Suppressor macrophage treated with lipopolysaccharide for 4 hours (primary cell): ENCODE results near the gene ADSS1.

Source experiments
- DNase-seq: peaks from one replicate; pipeline ENCODE4 v3.0.0-alpha.2; 2020

Gene ADSS1

DNA sequence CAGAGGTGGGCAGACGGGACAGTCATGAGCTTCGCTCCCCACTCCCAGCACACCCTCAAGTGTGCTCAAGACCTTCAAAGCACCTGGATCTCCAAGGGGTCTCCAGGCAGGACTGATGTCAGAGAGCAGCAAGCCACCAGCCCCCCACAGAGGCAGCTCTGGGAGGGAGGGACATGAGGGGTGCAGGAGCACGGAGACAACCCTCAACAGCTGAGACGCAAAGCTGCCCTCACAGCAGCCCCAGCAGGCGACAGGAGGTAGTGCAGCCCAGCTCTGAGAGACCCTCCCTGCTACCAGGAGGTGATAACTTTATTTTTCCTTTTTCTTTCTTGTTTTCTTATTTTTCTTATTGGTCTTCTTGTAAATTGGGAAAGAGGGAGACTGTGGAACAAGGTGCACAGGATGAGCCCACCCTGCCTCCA is 46.8 kb downstream of the ADSS1 start:
- DNase-seq: no peak

DNA sequence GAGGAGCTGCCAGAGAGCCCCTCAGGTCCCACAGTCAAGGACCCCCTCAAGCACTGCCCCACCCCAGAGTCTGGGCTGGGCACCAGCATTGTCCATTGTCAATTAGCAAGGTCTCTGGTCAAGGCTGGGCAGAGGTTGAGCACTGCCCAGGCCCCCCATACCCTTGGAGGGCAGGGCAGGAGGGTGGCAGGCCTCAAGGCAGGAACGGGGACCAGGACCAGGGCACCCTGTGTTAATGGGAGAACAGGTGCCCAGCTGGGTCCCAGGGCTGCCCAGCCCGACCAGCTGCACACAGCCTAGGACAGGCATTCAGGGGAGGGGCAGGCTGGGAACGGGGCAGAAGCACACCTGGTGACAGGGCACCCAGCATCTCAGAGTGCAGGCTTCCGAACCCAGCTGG is 47.3 kb downstream of the ADSS1 start:
- DNase-seq: no peak

DNA sequence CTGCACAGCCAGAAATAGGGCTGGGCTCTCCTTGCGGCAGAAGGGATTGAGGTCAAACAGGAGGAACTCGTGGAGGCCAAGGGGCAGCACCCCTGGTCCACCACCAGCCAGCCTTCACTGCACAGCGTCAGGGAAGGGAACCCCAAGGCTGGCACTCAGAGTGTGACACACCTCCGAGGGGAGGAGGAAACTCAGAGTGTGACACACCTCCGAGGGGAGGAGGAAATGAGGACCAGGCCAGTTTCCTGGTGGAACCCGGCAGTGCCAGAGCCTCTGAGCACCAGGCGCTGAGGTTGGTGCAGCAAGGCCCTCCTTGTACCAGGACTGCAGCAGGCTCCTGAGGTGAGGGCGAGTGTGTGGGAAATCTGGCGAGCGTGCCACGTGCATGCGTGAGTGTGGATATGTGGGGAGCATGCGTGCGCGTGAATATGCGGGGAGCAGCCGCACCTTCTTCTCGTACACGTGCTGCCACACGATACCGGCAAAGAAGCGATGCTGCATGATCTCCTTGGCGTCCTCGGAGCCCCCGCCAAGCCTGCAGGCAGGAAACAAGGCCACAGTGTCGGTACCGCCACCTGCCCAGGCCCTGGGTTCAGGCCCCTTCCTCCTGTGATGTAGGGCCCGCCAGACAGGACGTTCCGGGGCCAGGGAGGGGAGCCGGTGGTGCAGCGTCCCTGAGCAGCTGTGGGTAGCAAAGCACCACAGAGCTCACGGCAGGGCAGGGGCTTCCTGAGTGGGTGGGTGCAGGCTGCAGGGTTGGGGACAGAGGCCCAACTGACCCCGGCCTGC is 48.1 kb downstream of the ADSS1 start:
- DNase-seq: no peak

DNA sequence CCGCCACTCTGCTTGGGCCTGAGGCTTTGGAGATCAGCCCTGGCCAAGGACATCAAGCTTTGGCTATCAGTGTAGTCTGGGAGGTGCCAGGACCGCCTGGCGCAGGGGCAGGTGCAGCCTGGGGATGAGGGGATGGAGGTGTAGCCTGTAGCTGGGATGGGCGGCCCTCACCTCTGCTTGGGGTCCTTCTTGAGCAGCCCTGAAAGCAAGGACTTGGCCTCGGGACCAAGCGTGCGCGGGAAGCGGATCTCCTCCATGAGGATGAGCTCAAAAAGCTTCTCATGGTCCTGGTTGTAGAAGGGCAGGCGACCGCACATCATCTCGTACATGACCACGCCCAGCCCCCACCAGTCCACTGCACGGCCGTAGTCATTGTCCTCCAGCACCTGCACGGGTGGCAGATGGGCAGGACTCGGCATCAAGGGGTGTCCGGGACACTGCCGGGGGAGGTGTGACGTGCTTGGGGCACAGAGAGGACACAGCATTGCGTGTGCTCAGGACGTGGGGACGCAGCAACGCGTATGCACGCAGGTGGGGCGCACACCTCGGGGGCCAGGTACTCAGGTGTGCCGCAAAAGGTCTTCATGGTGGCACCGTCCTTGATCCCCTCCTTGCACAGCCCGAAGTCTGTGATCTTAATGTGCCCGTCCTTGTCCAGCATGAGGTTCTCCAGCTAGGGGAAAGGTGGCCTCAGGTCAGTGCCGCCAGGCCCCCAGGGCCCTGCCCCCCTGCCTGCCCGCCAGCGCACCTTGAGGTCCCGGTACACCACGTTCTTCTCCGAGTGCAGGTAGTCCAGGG is 48.9 kb downstream of the ADSS1 start:
- no peak for DNase-seq

DNA sequence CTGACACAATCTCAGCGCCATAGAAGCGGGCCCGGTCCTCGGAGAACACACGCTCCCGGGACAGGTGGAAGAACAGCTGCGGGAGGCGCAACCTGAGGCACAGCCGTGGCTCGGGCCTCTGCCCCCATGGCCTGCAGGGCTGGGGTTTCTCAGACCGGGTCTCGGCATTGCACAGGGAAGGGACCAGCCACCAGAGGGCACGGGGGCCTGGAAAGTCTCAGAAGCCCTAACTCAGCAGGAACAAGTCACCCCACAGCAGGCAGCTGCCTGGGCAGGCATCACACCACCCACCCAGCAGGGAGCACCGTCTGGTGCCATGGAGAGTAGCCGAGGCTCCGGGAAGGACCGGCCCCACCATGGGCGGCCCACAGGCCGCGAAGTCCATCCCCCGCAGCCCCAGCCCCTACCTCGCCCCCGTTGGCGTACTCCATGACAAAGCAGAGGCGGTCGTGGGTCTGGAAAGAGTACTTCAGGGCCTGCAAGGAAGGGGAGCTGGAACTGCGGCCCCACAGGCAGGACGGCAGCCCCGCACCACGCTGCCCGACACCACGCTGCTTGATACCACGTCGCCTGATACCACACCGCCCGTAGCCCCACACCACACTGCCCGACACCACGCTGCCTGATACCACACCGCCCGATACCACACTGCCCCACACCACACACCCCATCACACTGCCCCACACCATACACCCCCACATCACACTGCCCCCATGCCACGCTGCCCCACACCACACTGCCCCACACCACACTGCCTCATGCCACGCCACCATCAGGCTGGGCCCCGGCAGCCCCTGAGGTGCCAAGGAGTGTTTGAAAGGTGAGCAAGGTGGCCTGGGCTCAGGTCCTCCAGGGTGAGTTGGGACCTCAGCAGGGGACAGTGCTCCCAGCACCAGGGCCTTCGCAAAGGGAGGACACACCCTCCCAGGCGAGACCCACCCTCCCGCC is 49.8 kb downstream of the ADSS1 start:
- no peak for DNase-seq

DNA sequence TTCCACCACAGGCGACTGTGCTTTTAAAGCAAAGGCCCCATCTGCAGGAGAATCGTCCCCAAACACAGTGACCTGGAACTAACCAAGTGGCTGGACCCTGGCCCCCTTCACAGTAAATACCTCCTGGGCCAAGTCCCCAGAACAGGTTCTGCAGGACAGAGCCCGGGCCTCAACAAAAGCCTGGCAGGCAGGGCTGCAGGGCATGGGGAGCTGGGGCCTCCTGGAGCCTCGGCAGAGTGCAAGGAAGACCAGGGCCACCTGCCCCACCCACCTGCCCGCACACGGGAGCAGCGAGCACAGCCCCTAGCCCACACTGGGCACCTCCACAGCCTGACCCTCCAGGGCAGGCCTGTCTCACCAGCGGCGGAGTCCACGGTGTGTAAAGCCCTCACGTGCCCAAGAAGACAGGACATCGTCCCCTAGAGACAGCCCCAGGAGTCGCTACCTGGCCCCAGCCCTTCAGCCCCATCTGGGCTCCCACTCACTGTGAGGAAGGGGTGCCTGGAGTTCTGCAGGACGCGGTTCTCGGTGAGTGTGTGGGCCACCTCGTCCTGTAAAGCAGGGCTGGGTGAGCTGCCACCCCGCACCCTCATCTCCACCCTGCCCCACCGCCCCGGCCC is 50.5 kb downstream of the ADSS1 start:
- no peak for DNase-seq

DNA sequence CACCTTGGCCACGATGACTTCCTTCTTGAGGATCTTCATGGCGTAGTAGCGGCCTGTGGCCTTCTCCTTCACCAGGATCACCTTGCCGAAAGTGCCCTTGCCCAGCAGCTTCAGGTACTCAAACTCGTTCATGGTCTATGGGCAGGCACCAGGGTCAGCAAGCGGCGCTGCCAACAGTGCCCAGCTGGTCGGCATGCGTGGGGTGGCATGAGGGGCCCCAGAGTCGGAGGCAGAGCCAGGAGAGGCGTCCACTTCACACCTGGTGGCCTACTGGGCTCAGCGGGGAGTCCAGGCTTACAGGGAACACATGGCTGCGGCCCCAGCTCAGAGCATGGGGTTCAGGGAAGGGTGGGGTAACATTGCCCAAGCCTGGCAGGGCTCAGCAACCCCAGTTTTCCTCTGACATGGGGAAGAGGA is 51.1 kb downstream of the ADSS1 start:
- no peak for DNase-seq

DNA sequence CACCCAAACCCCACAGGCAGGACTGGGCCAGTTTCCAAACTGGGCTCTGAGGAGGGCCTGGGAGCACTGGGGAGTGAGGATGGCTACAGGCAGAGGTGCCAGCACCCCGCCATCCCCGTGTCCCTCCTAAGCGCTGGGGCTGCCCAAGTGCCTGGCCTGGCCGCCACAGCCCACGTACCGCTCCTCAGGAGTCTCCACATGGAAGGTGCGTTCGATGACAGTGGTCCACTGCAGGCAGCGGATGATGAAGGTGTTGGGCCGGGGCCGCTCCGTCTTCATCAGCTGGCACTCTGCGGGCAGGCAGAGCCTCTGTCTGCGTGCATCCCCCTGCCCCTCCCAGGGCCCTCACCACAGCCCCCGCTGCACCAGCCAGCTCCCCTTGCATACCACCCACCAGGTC is 52.5 kb downstream of the ADSS1 start:
- no peak for DNase-seq

DNA sequence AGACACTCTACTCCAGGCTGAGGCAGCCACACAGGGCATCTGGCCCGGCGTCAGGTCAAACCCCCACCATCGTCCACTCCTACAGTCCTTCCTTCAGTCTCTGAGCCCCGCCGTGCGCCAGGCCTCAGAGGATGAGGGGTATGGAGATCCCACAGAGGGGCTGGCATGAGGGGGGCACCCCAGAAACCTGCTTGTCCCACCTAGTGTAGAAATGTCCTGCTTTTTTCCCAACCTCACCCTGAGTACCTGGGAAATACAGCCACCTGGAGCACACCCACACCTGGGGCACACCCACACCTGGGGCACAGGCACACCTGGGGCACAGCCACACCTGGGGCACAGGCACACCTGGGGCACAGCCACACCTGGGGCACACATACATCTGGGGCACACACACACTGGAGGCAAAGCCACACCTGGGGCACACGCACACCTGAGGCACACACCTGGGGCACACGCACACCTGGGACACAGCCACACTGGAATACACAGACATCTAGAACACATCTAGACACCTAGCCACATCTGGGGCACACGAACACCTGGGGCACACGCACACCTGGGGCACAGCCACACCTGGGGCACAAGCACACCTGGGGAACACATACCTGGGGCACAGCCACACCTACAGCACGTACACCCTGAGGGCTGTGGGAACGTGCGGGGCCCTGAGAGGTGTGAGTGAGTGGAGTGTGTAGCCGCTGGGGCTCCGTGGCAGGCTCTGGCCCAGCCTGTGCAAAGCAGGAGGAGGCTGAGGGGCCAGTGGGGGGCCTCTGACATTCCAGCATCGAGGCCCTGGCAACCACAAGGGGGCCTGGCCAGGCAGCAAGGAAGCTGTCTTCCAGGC is 53.2 kb downstream of the ADSS1 start:
- DNase-seq: no peak

DNA sequence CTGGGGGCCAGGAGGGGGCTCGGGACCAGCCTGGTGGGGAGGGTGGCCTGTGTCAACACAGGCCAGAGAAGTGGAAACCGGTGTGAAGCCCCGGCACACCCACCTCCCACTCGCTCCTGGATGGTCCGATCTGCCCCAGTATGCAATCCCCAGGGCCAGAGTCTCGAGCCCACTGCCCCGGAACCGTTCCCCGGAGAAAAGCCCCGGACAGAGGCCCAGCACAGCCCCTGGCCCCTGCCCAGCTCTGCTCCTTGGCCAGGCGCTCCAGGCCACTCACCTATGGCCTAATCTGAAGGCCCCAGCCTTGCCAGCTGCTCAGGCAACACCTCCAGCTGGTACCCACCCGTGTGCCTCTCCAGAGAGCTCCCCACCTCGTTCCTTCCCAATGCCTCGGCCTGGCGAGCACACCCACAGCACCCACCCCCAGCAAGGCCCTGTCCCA is 53.8 kb downstream of the ADSS1 start:
- DNase-seq: no peak

DNA sequence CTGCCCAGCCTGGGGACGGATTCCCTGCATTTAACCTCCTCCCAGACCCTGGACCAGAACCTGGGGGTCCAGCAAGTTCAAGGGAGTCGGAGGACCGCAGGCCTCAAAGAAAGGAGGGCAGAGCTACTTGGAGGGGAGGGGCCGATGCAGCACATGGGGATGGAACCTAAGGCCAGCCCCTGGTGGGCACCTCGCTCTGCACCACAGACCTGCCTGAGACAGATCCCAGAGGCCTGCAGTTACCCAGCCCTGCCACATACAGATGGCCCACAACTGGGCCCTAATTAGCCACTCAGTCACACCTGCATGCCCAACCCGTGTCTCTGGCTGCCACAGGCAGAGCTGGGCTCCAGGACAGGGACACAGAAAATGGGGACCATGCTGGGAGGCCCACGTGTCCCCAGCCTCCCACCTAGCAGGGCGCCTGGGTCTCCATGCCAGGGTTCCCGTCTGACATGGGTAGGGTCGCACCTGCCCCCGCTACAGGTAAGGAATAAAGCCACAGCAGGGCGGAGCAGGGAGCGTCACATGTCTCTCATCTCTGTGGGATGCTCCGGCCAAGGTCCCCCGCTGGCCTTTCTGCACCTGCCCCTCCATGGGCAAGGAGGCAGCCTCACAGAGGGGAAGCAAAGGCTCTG is 54.8 kb downstream of the ADSS1 start:
- DNase-seq: no peak

DNA sequence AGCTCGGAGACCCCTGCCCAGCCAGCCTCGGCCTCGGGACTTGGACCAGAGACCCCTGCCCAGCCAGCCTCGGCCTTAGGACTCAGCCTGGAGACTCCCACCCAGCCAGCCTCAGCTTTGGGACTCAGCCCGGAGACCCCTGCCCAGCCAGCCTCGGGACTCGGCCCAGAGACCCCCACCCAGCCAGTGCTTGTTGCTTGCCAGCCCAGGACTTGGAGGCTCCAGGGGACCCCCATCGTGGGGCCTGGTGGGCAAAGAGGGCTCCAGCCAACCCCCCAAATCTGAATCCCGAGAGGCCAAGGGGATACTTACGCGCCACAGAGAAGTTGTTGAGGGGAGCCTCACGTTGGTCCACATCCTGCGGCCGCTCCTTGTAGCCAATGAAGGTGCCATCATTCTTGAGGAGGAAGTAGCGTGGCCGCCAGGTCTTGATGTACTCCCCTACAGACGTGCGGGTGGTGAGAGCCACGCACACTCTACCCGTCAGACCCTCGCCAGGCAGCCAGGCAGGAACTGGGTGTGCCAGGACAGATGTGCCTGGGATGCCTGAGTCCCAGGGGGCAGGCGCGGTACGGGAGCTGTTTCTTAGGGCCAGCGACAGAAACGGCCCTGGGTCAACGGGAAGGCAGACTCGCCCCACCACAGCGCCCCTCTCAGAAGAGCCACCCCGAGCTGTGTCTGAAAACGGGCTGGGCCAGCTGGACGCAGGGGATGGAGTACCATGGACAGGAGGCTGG is 55.9 kb downstream of the ADSS1 start:
- DNase-seq: no peak

DNA sequence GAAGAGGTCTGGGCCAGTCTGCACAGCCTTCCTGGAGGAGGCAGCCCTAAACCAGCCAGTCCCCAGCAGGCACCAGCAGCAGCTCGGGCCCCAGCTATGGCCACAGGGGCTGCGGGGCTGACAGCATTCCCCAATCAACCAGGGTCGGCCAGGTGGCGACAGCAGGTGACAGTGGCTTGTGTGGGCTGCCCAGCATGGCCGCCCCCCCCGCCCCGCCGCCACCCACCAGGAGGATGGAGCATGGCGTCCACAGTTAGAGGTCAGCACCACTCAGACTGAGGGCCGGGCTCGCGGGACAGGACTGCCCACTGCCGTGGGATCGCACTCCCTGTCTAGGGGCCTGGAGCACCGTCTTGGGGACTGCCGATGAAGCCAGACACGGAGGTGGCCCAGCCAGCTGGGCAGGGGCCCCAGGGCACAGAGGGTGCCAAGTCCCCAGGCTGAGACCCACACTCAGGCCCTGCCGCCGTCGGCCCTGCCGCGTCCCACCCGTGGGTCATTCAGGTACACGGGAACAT is 56.5 kb downstream of the ADSS1 start:
- no peak for DNase-seq

DNA sequence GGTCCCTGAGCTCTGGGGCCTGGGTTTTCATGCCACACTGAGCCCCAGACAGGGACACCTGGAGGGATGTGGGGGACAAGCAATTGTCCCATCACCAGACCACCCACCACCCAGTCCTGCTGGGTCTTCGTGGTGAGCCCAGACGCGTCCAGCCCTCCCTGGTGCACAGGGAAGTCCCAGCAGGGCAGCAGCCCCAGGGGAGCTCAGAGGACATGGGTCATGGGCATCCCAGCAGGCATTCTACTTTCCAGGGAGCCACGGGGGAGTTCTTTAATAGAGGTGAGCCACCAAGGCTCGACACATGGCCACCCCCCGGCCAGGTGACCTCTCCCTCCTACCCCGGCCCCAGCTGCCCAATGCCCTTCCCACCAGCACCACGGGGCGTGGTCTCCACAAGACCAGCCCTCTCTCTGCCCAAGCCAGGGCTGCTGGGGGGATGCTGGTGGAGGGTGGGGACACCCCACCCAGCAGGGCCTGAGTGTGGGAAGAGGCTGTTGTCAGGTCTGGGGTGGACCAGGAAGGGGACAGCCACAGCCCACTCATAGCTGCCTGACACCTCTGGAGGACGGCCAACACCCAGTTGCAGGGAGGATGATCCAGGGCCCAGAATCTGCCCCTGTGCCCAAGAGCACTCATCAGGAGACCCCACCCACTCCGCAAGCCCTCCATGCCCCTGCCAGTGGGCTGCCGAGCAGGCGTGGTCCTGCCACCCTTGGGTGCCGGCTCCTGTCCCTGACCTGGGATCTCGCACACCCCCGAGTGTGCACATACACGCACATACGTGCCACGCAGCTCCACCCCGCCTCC is 57.4 kb downstream of the ADSS1 start:
- no peak for DNase-seq

DNA sequence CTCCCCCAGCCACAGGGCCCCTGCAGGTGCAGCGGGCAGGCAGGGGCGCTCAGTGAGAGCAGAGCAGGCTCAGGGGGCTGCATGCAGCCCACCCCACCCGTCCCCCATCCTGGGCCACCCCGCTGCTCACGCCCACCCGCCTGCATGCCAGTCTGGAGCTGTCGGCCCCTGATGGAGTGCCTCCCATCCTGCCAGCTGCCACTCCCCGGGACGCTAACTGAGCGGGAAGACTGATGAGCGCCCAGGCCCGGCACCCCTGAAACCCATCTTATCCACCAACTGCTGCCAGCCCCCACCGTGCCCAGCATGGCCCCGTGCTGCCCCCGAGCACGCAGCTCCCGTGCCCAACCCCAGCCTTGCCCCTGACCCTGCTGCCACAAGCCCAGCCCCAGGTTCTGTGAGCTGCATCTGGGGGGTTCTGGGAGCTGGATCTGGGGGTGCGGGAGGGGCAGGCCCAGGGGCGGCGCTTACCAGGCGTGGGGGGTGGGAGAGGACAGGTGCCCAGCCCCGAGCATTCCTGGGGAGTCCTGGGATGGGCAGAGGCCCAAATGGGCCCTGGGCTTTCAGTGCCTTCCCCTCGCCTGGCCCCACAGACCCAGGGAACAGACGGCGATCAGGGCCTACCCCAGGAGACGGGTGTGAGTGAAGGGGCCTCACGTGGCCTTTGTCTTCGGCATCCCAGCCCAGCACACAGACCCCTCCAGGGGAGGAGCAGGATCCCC is 58.2 kb downstream of the ADSS1 start:
- no peak for DNase-seq

DNA sequence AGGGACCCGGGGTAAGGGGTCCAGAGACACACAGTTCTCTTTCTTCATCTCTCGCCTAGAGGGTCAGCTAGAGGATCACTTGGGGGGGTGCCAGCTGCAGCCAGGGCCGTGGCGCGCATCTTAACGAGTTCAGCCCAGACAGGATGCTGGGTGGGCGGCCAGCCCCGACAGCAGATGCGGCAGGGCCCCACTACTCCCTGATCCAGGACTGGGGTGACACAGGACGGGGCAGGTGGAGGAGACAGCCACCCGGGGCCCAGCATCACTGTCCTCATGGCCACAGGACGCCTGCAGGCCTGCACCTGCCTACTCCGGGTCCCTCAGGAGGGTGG is 58.7 kb downstream of the ADSS1 start:
- DNase-seq: no peak

DNA sequence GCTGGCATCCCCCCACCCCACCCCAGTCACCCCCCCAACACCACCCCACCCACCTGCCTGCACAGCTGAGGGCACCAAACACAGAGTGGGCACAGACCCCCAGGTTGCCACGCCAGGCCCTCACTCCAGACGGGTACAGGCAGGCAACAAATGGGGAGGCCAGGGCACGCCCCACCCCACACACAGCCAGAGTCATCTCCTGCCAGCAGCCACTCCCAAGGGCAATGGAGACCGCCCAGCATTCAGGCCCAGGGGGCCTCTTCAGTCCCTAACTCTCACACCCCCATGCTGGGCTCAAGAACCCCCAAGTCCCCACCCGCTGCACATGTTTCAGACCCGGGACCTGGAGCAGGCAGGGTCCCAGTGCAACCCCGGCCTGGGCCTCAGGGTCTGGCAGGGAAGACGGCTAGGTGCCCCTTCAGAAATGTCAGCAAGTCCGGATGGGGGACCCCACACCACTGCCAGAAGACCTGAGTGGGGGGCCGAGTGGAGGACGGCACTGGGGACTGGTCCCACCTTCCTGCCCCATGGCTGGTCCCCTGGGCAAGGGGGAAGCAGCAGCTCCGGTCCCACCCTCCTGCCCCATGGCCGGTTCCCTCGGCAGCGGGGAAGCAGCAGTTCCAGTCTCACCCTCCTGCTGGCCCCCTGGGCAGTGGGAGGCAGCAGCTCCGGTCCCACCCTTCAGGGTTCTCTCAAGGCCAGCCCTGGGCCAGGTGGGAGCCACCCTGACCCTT is 59.6 kb downstream of the ADSS1 start:
- DNase-seq: no peak

DNA sequence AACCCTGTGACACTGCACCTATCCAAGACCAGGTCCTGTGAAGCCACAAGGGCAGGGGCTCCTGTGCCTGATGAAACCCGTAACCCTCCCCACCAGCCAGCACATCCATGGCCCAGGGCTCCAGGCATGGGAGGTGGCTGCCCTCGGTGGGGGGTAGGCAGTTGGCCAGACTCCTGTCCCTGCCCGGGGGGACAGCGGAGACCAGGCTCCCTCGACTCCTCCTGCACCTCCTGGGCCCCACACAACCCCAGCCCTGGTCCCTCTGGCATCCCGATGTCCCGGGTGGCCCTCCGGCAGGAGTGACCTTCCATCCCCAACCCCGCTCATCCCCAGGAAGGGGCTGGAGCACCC is 60.2 kb downstream of the ADSS1 start:
- DNase-seq: no peak
